Measurements from ENCODE around the gene RAD9A.

Gene RAD9A

GRCh38 chr11:67408437-67409200, 16.8 kb downstream of the RAD9A start:
- DNase-seq (ENCODE audit: low read depth in 2 of 3, low spot score in 2 of 3) = no peak

GRCh38 chr11:67409261-67409666, 17.5 kb downstream of the RAD9A start:
- peak in 1 of 3 experiments; percentile 62 for DNase-seq (ENCODE audit: low read depth in 2 of 3, low spot score in 2 of 3)

DNA sequence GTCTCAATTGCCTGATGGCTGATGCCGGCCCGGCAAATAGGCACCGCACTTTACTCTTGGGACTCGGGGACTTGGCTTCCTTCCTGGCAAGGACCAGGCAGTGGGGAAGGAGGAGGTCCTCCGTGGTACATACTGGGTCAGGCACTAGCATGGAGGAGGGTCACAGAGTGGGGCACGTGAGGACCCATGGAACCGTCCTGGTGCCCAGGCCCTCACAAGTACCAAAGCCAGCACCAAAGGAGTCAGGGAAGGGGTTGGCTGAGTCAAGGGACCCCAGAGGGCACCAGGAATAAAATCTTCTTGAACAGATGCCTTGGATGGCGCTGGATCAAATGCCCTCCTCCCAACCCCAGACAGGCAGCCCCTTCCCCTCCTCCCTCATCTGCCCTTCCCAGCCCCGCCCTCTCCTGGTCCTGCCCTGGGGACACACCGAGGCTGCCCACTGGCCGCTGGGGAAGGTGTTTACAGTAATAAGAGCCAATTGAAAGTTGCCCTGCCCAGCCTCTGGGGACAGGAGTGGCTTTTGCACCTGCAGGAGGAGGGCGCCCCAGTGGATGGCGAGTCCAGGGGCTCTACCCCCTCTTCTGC, 18.1 kb downstream of the RAD9A start:
- DNase-seq (ENCODE audit: low read depth in 2 of 3, low spot score in 2 of 3) = no peak

DNA sequence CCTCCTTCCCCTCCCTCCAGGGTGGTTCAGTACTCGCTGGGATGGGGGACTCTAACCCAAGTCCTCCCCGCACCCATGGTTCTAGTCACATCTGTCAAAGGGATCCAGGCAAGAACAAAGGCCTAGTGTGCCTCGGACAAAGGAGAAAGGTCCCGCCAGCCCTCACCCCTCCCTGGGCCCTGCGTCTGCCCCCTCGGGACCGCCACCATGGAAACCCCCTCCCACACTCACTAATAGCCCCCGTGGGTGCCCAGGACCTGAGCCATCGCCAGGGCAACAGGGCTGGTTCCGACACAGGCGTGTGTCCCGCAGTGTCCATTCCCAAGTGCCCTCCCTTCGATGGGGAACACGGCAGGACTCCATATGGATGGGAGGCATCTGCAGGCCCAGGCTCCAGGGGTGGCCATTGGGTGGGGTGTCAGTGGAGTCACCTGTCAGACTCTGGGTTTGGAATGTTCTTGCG, 18.6 kb downstream of the RAD9A start:
- no peak for DNase-seq (ENCODE audit: low read depth in 2 of 3, low spot score in 2 of 3)

GRCh38 chr11:67410984-67411784, 19.4 kb downstream of the RAD9A start:
- DNase-seq (ENCODE audit: low read depth in 2 of 3, low spot score in 2 of 3) = no peak

DNA sequence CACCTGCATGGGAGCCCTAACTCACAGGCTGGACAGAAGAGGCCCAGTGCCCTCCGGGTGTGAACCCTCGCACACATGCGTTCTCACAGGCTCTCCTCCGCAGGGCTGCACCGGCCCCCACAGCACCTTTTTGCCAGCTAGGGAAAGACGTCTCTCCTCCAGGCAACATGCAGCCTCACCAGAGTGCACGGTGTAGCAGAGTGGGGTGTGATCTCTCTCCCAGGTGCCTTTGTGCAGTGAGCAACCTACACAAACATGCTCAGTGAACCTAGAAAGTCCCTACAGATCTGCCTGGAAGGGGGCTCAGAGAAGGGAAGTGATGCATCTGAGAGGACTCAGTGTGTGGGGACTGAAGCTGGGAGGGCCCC, 20.0 kb downstream of the RAD9A start:
- no peak for DNase-seq (ENCODE audit: low read depth in 2 of 3, low spot score in 2 of 3)

DNA sequence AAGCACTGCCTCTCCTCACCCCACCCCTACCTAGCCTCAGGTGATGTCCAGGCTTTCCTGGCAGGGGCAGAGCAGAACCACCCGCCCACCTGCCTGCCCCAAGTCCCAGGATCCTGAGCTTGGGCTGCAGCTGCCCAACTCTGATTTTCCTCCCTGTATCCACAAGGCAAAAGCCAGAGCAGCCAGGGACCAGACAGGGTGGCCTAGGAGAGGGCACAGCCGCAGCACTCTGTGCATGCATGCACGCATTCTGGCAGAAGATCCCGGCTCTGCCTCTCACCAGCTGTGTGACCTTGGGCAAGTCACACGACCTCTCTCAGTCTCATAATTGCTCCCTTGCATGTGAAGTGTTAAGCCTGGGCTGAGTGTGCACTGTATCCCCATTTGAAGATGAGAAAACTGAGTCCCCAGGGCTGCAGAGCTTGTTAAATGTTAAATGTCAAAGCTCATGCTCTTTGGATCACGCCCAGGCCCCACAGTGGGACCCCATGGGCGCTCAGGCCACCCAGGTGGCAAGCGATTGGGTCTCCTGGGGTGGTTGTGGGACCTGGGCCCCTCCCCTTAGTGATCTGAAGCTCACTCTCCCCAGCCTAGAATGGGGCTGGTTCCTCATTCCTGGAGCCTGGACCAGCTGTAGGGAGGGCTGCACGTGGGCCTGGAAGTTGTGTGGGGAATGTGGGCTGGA, 20.9 kb downstream of the RAD9A start:
- DNase-seq (ENCODE audit: low read depth in 2 of 3, low spot score in 2 of 3) = no peak

GRCh38 chr11:67413266-67413849, 21.6 kb downstream of the RAD9A start:
- no peak for DNase-seq (ENCODE audit: low read depth in 2 of 3, low spot score in 2 of 3)

GRCh38 chr11:67415501-67416304, 23.9 kb downstream of the RAD9A start, which contains the start of gene CARNS1:
CARNS1 (plus strand) TSS chr11:67415678; CDS start chr11:67416200, 522 bp downstream.
- DNase-seq (ENCODE audit: low read depth in 2 of 3, low spot score in 2 of 3) = no peak

- DNase-seq (ENCODE audit: low read depth in 2 of 3, low spot score in 2 of 3) = no peak
Measured at GRCh38 chr11:67416416-67417335, 24.9 kb downstream of the RAD9A start.

GRCh38 chr11:67417425-67417824, 25.6 kb downstream of the RAD9A start:
- no peak for DNase-seq (ENCODE audit: low read depth in 2 of 3, low spot score in 2 of 3)

- no peak for DNase-seq (ENCODE audit: low read depth in 2 of 3, low spot score in 2 of 3)
Measured at GRCh38 chr11:67418476-67419281, 26.9 kb downstream of the RAD9A start.

DNA sequence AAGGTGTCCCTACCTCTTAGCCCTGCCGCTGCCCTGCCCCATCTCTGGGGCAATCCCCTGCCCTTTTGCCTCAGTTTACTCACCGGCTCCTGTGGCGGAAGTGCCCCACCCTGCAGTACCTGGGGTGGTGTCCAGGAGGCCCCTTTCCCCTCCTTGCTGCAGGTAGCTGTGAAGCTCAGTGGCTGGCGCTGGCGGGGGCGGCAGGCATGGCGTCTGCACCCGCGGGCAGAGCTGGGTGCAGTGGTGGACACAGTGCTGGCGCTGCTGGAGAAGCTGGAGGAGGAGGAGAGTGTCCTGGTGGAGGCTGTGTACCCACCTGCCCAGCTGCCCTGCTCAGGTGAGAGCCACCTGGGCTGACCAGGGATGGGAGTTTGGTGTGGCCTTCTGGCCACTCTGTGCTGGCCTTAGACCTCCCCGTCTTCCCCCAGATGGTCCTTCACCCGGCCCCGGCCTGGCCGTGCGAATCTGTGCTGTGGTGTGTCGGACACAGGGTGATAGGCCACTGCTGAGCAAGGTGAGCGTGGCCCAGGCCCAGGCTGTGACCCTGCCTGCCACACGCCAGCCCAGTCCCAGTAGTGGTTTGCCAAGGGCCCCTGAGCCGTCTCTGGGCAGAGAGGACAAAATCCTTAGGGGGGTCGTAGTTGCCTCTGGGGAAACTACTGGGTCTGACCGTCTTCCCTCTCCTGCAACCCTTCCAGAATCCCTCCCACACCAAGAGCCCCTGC, 27.7 kb downstream of the RAD9A start:
- no peak for DNase-seq (ENCODE audit: low read depth in 2 of 3, low spot score in 2 of 3)

- no peak for DNase-seq (ENCODE audit: low read depth in 2 of 3, low spot score in 2 of 3)
Measured at GRCh38 chr11:67420147-67420645, 28.4 kb downstream of the RAD9A start.

DNA sequence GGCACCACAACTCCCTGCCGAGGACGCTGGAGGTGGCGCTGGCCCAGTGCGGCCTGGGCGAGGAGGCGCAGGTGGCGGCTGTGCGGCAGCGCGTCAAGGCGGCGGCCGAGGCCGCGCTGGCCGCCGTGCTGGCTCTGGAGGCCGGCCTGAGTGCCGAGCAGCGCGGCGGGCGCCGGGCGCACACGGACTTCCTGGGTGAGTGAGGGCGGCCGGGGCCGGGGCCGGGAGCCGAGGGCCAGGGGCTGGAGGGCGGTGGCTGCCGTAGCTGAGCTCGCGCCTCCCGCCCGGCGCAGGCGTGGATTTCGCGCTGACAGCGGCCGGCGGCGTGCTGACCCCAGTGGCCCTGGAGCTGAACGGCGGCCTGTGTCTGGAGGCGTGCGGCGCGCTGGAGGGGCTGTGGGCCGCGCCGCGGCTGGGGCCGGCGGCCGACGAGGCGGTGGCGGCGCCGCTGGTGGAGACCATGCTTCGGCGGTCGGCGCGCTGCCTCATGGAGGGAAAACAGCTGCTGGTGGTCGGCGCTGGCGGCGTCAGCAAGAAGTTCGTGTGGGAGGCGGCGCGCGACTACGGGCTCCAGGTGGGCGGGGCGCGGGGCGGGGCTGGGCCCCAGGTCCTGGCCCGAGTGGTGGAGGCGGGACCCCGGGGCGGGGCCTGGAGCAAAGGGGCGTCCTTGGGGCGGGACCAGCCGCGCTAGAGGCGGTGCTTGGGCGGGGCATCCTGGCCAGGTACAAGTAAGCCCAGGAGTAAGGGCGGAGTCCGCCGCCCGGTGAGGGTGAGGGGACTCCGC, 29.1 kb downstream of the RAD9A start:
- peak; percentile 98 for DNase-seq (ENCODE audit: low read depth in 2 of 3, low spot score in 2 of 3)

DNA sequence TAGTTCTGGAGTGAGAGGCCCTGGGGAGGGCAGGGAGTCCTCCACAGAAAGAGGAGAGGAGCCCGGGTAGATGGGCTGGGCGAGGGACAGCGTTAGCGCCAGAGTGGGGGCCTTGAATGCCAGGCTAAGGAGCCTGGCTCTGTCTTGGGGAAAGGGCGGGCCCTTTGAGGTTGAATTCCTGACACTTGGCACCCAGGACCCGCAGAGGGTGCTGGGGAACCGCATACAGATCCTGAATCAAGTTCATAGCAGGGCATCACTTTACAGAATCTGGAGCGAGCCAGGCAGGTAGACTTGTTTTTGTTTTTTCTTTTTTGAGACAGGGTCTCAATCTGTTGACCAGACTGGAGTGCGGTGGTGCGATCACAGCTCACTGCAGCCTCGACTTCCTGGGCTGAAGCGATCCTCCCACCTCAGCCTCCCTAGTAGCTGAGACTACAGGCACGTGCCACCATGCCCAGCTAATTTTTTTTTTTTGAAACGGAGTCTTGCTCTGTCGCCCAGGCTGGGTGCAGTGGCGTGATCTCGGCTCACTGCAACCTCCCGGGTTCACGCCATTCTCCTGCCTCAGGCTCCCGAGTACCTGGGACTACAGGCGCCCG, 29.7 kb downstream of the RAD9A start:
- DNase-seq (ENCODE audit: low read depth in 2 of 3, low spot score in 2 of 3) = no peak
